HG02852 (cell line): ENCODE measurements around the gene CDC14B.

Experiments
- ATAC-seq: cut with Tn5 transposase; IDR thresholded peaks from one replicate; pipeline ENCODE4 v1.9.1; 2021; ENCODE audit warnings: mild to moderate bottlenecking, moderate library complexity; ENCODE audit not compliant: unreplicated experiment

Gene CDC14B

GRCh38 chr9:96487029-96487396 is 132.6 kb downstream of the CDC14B start:
- no peak for ATAC-seq

- ATAC-seq: no peak
These were observed 133.1 kb downstream of the CDC14B start for GRCh38 chr9:96486386-96487028.

DNA sequence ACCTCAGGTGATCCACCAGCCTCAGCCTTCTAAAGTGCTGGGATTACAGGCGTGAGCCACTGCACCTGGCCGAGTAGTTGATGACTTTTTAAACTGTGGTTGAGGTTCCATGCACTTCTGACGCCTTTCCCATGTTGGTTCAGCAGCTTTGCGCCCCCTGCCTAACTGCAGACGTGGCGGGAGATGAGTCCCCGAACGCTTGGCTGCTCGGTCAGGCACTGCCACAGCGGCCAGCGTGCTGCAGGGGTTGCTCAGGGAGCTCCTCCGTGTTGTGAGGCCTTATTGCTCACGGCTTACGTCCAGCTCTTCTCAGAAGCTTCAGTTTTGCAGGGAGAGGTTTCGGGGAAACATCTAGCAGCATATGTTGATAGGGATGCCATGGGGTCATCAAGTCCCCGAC is 134.4 kb downstream of the CDC14B start:
- no peak for ATAC-seq

DNA sequence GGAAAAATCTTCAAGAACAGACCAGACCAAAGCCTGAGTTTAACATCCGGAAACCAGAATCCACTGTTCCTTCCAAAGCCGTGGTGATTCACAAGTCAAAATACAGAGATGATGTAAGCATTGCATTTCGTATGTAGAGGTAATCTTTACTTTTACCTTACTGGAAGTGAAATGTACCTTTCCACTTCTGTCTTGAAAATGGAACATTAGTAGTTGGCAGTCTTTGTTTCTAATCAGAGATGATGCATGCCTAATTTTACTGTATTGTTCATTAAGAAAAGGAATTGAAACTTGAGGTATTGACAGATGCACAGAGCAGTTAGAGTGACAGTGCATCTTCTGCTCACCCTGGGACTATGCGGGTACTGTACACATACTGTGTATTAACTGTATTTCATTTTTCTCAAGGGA is 135.1 kb downstream of the CDC14B start:
- ATAC-seq: peak; percentile 98

DNA sequence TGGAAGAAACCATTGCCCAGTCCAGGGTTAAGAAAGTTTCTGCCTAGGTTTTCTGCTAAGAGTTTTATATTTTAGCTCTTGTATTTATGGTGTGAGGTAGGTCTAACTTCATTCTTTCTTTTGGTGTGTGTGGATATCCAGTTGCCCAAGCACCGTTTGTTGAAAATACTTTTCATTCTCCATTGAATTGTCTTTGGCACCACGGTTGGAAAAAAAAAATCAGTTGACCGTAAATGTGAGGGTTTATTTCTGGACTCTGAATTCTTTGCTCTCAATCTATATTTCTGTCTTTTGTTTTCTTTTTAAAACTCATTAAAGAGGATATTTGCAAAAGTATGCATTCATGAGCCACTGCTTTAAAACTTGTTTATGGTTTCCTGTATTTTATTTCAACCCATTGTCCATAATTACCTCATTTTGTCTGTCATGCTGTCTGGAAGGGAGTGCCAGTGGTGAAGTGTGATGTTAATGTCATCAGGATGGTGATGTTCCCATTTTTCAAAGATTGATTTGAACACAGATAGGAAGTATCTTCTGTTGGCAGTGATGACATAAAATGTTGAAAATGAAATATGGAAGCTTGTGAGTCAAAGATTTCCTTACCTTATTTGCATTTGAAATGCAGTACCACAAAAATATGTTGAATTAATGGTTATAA is 135.8 kb downstream of the CDC14B start:
- ATAC-seq: no peak

GRCh38 chr9:96483197-96483596 is 136.4 kb downstream of the CDC14B start:
- no peak for ATAC-seq

- ATAC-seq: no peak
These were observed 137.2 kb downstream of the CDC14B start for GRCh38 chr9:96482476-96482875.

DNA sequence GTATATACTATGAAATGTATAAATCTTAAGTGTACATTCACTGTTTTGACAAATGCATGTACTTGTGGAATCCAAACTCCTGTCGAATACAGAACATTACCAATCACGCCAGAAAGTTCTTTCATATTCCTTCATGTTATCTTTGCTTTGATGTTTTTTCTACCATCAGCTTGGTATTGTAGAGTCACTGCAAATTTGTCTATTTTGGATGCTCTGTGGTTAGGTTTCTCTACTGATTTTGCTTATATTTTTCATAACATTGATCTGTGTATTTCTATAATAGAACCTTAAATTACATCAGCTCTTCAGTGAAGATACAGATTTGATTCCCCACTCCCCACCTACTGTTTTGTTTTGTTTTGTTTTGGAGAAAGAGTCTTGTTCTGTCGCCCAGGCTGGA is 138.9 kb downstream of the CDC14B start:
- no peak for ATAC-seq

DNA sequence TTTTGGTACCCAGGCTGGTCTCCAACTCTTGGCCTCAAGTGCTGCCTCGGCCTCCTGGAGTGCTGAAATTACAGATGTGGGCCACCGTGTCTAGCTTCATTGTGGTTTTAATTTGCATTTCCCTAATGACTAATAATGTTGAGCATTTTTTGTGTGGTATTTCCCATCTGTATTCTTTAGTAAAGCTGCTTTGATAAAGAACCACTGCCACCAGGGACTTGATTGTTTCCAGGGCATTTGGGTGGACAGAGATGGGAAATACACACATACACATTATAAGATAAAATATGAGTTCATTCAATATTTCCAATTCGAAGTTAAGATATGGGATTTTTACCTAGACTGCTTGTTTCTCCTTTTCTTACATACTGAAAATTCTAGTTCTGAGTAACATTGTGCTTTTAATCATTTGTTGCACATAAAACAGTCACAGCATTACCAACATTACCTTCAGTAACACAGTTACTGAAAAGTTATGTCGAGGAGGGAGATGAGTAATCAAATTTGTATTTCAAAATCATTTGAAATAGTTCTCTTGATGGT is 140.7 kb downstream of the CDC14B start:
- ATAC-seq: peak; percentile 82

DNA sequence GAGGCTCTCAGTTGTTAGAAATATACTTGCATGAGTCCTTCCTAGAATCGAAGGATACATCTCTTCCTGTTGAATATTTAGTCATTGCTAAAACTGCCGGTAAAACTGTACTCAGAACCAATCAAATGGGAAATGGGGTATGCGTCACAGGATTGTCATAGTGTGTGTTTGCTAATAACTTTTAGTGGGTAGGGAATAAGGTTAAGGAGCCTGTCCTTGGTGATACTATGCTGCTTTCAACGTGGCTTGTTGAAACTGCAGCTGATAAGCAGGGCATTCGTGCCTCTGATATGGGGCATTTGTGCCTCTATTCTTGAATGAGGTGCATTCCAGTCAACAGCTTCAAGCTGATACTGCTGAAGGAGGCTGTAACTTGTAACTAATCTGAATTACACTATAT is 143.1 kb downstream of the CDC14B start:
- no peak for ATAC-seq

DNA sequence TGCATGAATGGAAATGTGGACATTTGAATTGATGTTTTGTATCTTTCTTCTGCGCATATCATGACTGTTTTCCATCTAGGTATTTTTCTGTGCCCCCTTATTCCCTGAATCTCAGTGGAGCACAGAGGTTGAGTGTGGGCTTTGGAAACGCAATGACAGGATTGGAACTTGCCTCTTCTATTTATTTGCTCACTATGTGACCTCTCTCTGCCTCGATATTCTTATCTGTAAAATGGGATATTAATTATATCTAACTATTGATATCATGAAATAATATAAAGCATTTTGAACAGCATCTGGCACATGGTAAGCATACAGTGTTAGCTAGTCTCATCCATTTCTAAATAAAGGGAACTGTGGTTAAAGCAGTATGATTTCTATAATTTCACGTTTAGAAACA is 143.6 kb downstream of the CDC14B start:
- no peak for ATAC-seq

GRCh38 chr9:96467784-96468183 is 151.9 kb downstream of the CDC14B start:
- ATAC-seq: no peak

GRCh38 chr9:96464426-96464825 is 155.2 kb downstream of the CDC14B start:
- ATAC-seq: no peak

DNA sequence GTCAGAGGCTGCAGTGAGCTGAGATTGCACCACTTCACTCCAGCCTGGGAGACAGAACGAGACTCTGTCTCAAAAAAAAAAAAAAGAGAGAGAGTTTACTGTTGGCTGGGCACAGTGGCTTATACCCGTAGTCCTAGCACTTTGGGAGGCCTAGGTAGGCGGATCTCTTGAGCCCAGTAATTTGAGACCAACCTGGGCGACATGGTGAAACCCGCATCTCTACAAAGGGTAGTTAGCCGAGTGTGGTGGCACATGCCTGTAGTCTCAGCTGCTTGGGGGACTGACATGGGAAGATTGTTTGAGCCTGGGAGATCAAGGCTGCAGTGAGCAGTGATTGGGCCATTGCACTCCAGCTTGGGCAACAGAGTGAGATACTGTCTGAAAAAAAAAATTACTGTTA is 157.1 kb downstream of the CDC14B start:
- no peak for ATAC-seq

DNA sequence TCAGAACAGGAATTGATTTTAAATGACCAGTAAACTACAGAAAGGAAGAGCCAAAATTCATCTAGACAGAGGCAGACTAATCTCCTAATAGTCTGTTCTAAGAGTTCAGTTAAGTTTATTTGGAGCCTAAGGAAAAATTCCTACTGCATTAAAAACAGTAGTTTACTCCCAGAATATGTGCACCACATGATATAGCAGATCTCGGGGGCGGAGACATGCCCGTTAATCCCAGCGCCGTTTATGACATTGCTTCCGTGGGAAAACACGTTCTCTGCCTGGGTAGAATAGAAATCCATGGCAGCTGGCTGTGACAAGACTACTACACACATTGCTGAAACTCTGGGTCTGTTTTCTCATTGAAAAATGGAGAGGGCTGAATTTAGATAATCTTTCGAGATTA is 158.3 kb downstream of the CDC14B start:
- no peak for ATAC-seq

DNA sequence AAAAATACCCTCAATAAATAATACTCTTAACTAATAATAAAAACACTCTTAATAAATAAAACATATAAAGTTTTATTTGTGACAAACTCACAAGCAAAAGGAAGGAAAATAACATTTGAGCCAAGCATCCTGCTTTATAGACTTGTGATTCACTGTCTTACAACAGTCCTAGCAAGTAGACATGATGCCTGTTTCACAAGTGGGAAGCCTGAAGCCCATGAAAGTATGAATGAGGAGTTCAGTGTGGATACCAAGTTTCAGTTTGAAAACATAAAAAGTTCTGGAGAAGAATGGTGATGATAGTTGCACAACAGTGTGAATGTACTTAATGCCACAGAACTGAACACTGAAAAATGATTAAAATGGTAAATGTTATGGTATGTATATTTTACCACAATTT is 158.8 kb downstream of the CDC14B start:
- no peak for ATAC-seq

DNA sequence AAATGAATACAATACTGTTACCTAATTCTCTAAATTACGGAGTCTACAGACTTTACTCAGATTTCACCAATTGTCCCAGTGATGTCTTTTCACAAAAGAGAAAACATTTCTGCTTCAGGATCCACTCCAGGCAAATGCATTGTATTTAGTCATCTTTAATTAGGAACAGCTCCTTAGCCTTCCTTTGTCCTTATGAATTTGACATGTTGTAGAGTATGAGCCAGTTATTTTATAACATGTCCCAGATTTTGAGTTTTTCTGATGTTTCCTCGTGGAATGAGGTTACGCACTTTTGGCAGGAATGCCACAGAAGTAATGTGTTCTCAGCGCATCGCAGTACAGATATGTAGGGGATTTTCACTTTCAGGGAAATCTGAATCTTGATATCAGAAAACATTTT is 159.2 kb downstream of the CDC14B start:
- ATAC-seq: no peak

DNA sequence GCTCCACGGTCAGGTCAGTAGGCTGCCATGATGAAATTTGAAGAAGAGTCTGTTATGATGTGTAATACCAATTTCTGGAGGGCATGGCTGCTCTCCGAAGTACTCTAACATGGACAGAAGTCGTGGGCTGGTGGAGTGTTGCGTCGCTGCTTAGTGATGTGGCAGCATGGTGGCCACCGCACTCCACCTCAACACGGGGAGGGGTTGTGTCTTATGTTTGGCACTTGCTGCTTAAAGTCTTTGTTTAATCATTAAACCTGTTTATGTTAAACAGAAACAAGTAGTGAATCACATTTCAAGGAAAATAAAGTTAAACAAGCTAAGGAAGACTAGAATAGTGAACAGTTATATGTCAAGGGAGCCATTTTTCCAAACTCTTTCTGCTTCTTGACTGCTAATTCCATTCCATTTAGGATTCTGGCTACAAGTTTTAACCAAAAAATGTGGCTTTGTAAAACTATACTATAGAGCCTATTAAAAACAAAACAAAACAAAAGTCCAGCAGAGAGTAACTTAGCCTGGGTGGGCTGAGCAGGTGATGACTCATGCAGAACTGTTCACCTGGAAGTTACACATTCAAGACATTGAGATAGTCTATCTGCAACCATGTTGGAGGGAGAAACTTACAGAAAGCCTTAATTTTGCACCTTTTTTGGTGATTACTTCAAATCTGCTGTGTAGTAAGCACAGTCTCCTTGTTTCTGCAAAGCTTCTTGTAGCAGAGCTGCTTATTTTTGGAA is 160.2 kb downstream of the CDC14B start:
- no peak for ATAC-seq

GRCh38 chr9:96458226-96458625 is 161.4 kb downstream of the CDC14B start:
- ATAC-seq: no peak

- ATAC-seq: no peak
These were observed 162.4 kb downstream of the CDC14B start for GRCh38 chr9:96457266-96457665.

DNA sequence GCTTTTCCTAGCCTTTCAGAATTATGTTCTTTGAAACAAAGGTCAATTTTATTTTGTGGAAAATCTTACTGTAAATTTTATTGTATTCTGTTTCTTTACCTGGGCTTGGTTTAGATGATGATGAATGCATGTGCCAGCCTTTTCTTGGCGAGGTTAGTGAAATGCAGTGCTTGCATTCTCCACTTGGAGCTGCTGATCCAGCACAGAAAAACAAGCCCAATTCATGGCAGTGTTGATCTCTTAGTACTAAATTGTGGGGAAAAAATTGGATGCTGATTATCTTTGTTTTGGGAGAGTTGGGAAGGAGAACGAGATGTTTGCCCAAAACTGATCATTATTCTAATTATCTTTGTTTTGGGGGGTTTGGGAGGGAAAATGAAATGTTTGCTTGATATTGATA is 166.0 kb downstream of the CDC14B start:
- ATAC-seq: no peak
